Adrenal gland (tissue), 5 donors: Measurements from ENCODE around the gene ITIH5.

Source experiments
- CTCF ChIP-seq, 6 experiments: fragments of 450-650 bp in 4 of 6; fragments of 200-600 bp in 2 of 6; sonication (generic) in 1 of 6; IDR thresholded peaks; 1 replicate in 5 of 6; 2 replicates in 1 of 6; pipeline versions ENCODE4 v1.5.1 to v1.8.0; 2016 to 2021; ENCODE audit warnings: antibody characterized with exemption in 6 of 6, mild to moderate bottlenecking in 2 of 6, moderate library complexity in 1 of 6
- POLR2A ChIP-seq, 2 donors: fragments of 450-650 bp; IDR thresholded peaks; one replicate each; pipeline ENCODE4 v1.6.1; 2017; ENCODE audit warnings: antibody characterized with exemption in 2 of 2, mild to moderate bottlenecking in 2 of 2, moderate library complexity in 1 of 2
- donor health status: DM: no; HTN: no; CAD: no.

- no peak for TF ChIP-seq CTCF (IDR thresholded peaks at IDR 0.05)
- no peak for TF ChIP-seq POLR2A (IDR thresholded peaks at IDR 0.05)
These were observed 89.6 kb downstream of the ITIH5 start for GRCh38 chr10:7577176-7577575.
